ENCODE measurements around the gene CCR6.

DNA sequence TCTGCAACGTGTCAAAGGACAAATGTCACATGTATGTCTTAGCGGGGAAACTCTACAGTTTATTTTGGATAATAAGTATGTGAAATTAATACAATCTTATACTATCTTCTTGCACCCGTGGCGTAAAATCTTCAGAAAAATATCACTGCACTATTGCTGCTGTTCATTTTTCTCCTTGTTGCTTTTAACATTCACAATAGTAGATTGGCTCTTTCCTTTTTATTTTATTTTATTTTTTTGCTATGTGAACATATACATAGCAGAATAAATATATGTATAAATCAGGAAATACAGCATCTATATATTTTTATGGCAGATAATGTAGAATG is 19.5 kb downstream of the CCR6 start:
- TF ChIP-seq, protein P1, sequence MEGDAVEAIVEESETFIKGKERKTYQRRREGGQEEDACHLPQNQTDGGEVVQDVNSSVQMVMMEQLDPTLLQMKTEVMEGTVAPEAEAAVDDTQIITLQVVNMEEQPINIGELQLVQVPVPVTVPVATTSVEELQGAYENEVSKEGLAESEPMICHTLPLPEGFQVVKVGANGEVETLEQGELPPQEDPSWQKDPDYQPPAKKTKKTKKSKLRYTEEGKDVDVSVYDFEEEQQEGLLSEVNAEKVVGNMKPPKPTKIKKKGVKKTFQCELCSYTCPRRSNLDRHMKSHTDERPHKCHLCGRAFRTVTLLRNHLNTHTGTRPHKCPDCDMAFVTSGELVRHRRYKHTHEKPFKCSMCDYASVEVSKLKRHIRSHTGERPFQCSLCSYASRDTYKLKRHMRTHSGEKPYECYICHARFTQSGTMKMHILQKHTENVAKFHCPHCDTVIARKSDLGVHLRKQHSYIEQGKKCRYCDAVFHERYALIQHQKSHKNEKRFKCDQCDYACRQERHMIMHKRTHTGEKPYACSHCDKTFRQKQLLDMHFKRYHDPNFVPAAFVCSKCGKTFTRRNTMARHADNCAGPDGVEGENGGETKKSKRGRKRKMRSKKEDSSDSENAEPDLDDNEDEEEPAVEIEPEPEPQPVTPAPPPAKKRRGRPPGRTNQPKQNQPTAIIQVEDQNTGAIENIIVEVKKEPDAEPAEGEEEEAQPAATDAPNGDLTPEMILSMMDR (IDR thresholded peaks at IDR 0.05), result no peak
- TF ChIP-seq POLR2A (IDR thresholded peaks at IDR 0.05), result no peak
